GM12891 (cell line): ENCODE measurements around the gene UNC93B1.

ENCODE experiments used
- POLR2A ChIP-seq: IDR thresholded peaks from 2 replicates; pipeline ENCODE4 v1.6.1; 2011; ENCODE audit warnings: low read depth, low read length, control low read depth
- POLR2AphosphoS5 ChIP-seq: IDR thresholded peaks from 2 replicates; pipeline ENCODE4 v1.6.1; 2011; ENCODE audit warnings: low read depth, low read length, control low read depth
- POU2F2 ChIP-seq: IDR thresholded peaks from 2 replicates; pipeline ENCODE4 v1.6.1; 2011; ENCODE audit warnings: low read depth, mild to moderate bottlenecking, control low read depth, low read length, moderate library complexity
- TAF1 ChIP-seq: IDR thresholded peaks from 2 replicates; pipeline ENCODE4 v1.6.1; 2011; ENCODE audit warnings: low read depth, low read length, control low read depth

- TF ChIP-seq POLR2A: no peak
- TF ChIP-seq POLR2AphosphoS5: no peak
- TF ChIP-seq TAF1: no peak
- TF ChIP-seq POU2F2: no peak
Observed at GRCh38 chr11:68038226-68038717, 34.4 kb upstream of the UNC93B1 start.
